IMR-90 (cell line): ENCODE results near the gene MTNR1B. TPM values are rescaled to one million over a fixed set of nuclear protein-coding genes. Genes with fewer than 3 reads are reported as not detected.

Source experiments
- ATAC-seq: fragments of 200-7000 bp; cut with Tn5 transposase; 2 replicates; pipeline ENCODE4 v1.9.1; 2020; ENCODE audit warnings: low read depth, mild to moderate bottlenecking, moderate library complexity
- BruUV-seq: library from RNA; stranded (reverse); fragments of 400-500 nt; replicated peaks from 2 replicates; lab custom pipeline; 2021; lab: Mats Ljungman, UMichigan
- CTCF ChIA-PET: fragments of 300-600 bp; formaldehyde crosslinking; extraction: SDS; loops from one replicate; lab custom pipeline; 2021; ENCODE audit warnings: antibody characterized with exemption; lab: Yijun Ruan, JAX
- POLR2A ChIA-PET: fragments of 300-600 bp; sonication (Branson Sonifier 250); formaldehyde crosslinking; loops from one replicate; lab custom pipeline; 2022; ENCODE audit warnings: antibody characterized with exemption; ENCODE audit not compliant: unreplicated experiment; lab: Charles Lee
- DNase-seq: peaks from one replicate; pipeline ENCODE4 v3.0.0; 2013
- H2AFZ ChIP-seq: replicated peaks from 2 replicates; pipeline ENCODE3; 2013; ENCODE audit warnings: low read length, mild to moderate bottlenecking; ENCODE audit not compliant: poor library complexity
- H2AK5ac ChIP-seq: 2 replicates; pipeline ENCODE4 v1.6.1; 2013; ENCODE audit warnings: low read depth, low read length, inconsistent platforms
- H2AK9ac ChIP-seq: replicated peaks from 2 replicates; pipeline ENCODE3; 2013; ENCODE audit warnings: mild to moderate bottlenecking, low read depth, low read length, moderate library complexity; ENCODE audit not compliant: poor library complexity
- H2BK120ac ChIP-seq: 2 replicates; pipeline ENCODE4 v1.6.1; 2013; ENCODE audit warnings: low read depth, low read length, inconsistent platforms
- H2BK15ac ChIP-seq: 3 replicates; pipeline ENCODE4 v1.6.1; 2013; ENCODE audit warnings: low read depth, low read length, inconsistent platforms
- H2BK20ac ChIP-seq: 2 replicates; pipeline ENCODE4 v1.6.1; 2013; ENCODE audit warnings: low read depth, mild to moderate bottlenecking, inconsistent platforms, low read length, moderate library complexity
- H2BK5ac ChIP-seq: 2 replicates; pipeline ENCODE4 v1.6.1; 2013; ENCODE audit warnings: mild to moderate bottlenecking, low read depth, low read length, inconsistent platforms; ENCODE audit not compliant: poor library complexity, severe bottlenecking
- H3K14ac ChIP-seq: replicated peaks from 2 replicates; pipeline ENCODE4 v1.6.1; 2013; ENCODE audit warnings: low read depth, low read length, inconsistent platforms
- H3K18ac ChIP-seq: 2 replicates; pipeline ENCODE4 v1.6.1; 2013; ENCODE audit warnings: low read depth, low read length, control low read depth
- H3K23ac ChIP-seq: 2 replicates; pipeline ENCODE4 v1.6.1; 2013; ENCODE audit warnings: low read depth, low read length, inconsistent platforms
- H3K27ac ChIP-seq: 2 replicates; pipeline ENCODE4 v1.5.1; 2013; ENCODE audit warnings: mild to moderate bottlenecking, control low read depth, low read length; ENCODE audit not compliant: insufficient read depth
- H3K27me3 ChIP-seq: 2 replicates; pipeline ENCODE4 v1.6.1; 2013; ENCODE audit warnings: low read length; ENCODE audit not compliant: control insufficient read depth, insufficient read depth
- H3K36me3 ChIP-seq: 2 replicates; pipeline ENCODE4 v1.6.1; 2013; ENCODE audit warnings: low read length, mixed read lengths; ENCODE audit not compliant: control insufficient read depth, insufficient read depth
- H3K4ac ChIP-seq: 2 replicates; pipeline ENCODE4 v1.6.1; 2013; ENCODE audit warnings: low read depth, low read length, inconsistent platforms
- H3K4me1 ChIP-seq: 2 replicates; pipeline ENCODE4 v1.6.1; 2013; ENCODE audit warnings: low read length, mixed read lengths; ENCODE audit not compliant: control insufficient read depth, insufficient read depth
- H3K4me2 ChIP-seq: 2 replicates; pipeline ENCODE4 v1.6.1; 2013; ENCODE audit warnings: low read depth, mild to moderate bottlenecking, control low read depth, low read length, moderate library complexity
- H3K4me3 ChIP-seq: 2 replicates; pipeline ENCODE4 v1.5.1; 2013; ENCODE audit warnings: low read depth, mild to moderate bottlenecking, control low read depth, low read length, moderate library complexity; ENCODE audit not compliant: insufficient read depth
- H3K56ac ChIP-seq: 2 replicates; pipeline ENCODE4 v1.6.1; 2013; ENCODE audit warnings: low read length, inconsistent platforms; ENCODE audit not compliant: insufficient read depth; ENCODE audit errors: extremely low read depth
- H3K79me1 ChIP-seq, 2 experiments: 2 replicates each; pipeline ENCODE4 v1.6.1; 2013; ENCODE audit warnings: low read length in 2 of 2, inconsistent platforms in 1 of 2, low read depth in 1 of 2
- H3K9ac ChIP-seq: 2 replicates; pipeline ENCODE4 v1.6.1; 2013; ENCODE audit warnings: low read depth, low read length, control low read depth
- H3K9me1 ChIP-seq: 2 replicates; pipeline ENCODE4 v1.6.1; 2013; ENCODE audit warnings: low read length, inconsistent platforms; ENCODE audit not compliant: insufficient read depth
- H3K9me3 ChIP-seq: 2 replicates; pipeline ENCODE4 v1.6.1; 2013; ENCODE audit warnings: low read length; ENCODE audit not compliant: control insufficient read depth, insufficient read depth
- H4K20me1 ChIP-seq: 2 replicates; pipeline ENCODE4 v1.6.1; 2013; ENCODE audit warnings: low read length, inconsistent platforms; ENCODE audit not compliant: insufficient read depth
- H4K5ac ChIP-seq: 2 replicates; pipeline ENCODE4 v1.6.1; 2013; ENCODE audit warnings: mild to moderate bottlenecking, low read depth, low read length, control low read depth
- H4K8ac ChIP-seq, 2 experiments: 2 replicates each; pipeline ENCODE4 v1.6.1; 2013; ENCODE audit warnings: low read depth in 2 of 2, low read length in 2 of 2, control low read depth in 1 of 2, inconsistent platforms in 1 of 2
- H4K91ac ChIP-seq: 2 replicates; pipeline ENCODE4 v1.6.1; 2013; ENCODE audit warnings: low read depth, low read length, inconsistent platforms; ENCODE audit not compliant: insufficient read depth
- BHLHE40 ChIP-seq: fragments of 150-350 bp; IDR thresholded peaks from 2 replicates; pipeline ENCODE4 v1.6.1; 2016; ENCODE audit warnings: mild to moderate bottlenecking, low read depth, low read length
- CEBPB ChIP-seq: IDR thresholded peaks from 2 replicates; pipeline ENCODE4 v1.6.1; 2012; ENCODE audit warnings: low read depth, low read length, improper control_type of control experiment
- CHD1 ChIP-seq: IDR thresholded peaks from 2 replicates; pipeline ENCODE4 v1.6.1; 2012; ENCODE audit warnings: low read depth, low read length, improper control_type of control experiment
- FOS ChIP-seq: fragments of 150-350 bp; IDR thresholded peaks from 2 replicates; pipeline ENCODE4 v1.6.1; 2016; ENCODE audit warnings: low read depth, low read length
- MAFK ChIP-seq: IDR thresholded peaks from 2 replicates; pipeline ENCODE4 v1.6.1; 2012; ENCODE audit warnings: low read depth, low read length, improper control_type of control experiment
- MAZ ChIP-seq: IDR thresholded peaks from 2 replicates; pipeline ENCODE4 v1.6.1; 2012; ENCODE audit warnings: low read depth, mild to moderate bottlenecking, low read length, improper control_type of control experiment, moderate library complexity, borderline replicate concordance
- MXI1 ChIP-seq: IDR thresholded peaks from 2 replicates; pipeline ENCODE4 v1.6.1; 2012; ENCODE audit warnings: low read depth, mild to moderate bottlenecking, low read length, moderate library complexity, borderline replicate concordance
- NFE2L2 ChIP-seq: fragments of 150-350 bp; IDR thresholded peaks from 2 replicates; pipeline ENCODE4 v1.6.1; 2016; ENCODE audit warnings: low read depth, mild to moderate bottlenecking, low read length
- POLR2A ChIP-seq: IDR thresholded peaks from 2 replicates; pipeline ENCODE4 v1.6.1; 2012; ENCODE audit warnings: mild to moderate bottlenecking, low read depth, low read length
- RAD21 ChIP-seq: IDR thresholded peaks from 2 replicates; pipeline ENCODE4 v1.6.1; 2012; ENCODE audit warnings: low read length, improper control_type of control experiment
- RCOR1 ChIP-seq: IDR thresholded peaks from 2 replicates; pipeline ENCODE4 v1.6.1; 2012; ENCODE audit warnings: mild to moderate bottlenecking, low read length, improper control_type of control experiment; ENCODE audit not compliant: insufficient replicate concordance
- RFX5 ChIP-seq: IDR thresholded peaks from 2 replicates; pipeline ENCODE4 v1.8.0; 2012; ENCODE audit warnings: low read depth, mild to moderate bottlenecking, low read length, moderate library complexity
- SMC3 ChIP-seq: fragments of 150-350 bp; IDR thresholded peaks from 2 replicates; pipeline ENCODE4 v1.6.1; 2016; ENCODE audit warnings: low read depth, mild to moderate bottlenecking, antibody characterized with exemption, low read length, moderate library complexity
- WGBS, 2 experiments: methylation state at CpG; one replicate each; pipeline versions ENCODE4 v1.1.5 to v1.1.7; 2013; ENCODE audit warnings: missing lambda C conversion rate in 2 of 2; ENCODE audit not compliant: insufficient read length in 1 of 2; ENCODE audit errors: extremely low coverage in 2 of 2; 5-methylcytosine and 5-hydroxymethylcytosine counted together
- dilution Hi-C: fragments of 300-500 bp; cut with HindIII; formaldehyde crosslinking; loops from one replicate; pipeline ENCODE4 v1.14.3; 2018; ENCODE audit warnings: low sequenced_read_pairs; ENCODE audit not compliant: unreplicated experiment
- in situ Hi-C: fragments of 300-500 bp; cut with MboI; formaldehyde crosslinking; loops from 3 replicates; pipeline ENCODE4 v1.14.3; 2019; ENCODE audit warnings: low sequenced_read_pairs, inconsistent platforms, mixed read lengths
- intact Hi-C: fragments of 100-400 bp; cut with micrococcal nuclease; formaldehyde crosslinking; loops from 2 replicates; pipeline ENCODE4 v1.10.0; 2022
- polyA plus RNA-seq, 3 experiments: library from polyadenylated mRNA; depleted of rRNA; stranded (reverse); fragments of >200 nt; gene quantifications; 2 replicates each; pipeline ENCODE4 v1.2.3, GENCODE V29; 2012; ENCODE audit warnings: low replicate concordance in 1 of 3
- total RNA-seq: library from RNA; depleted of rRNA; stranded (reverse); fragments of >200 nt; gene quantifications from 2 replicates; pipeline ENCODE4 v1.2.3, GENCODE V29; 2012
- TF ChIP-seq, protein P1 (sequence below): fragments of 150-350 bp; IDR thresholded peaks from 2 replicates; pipeline ENCODE4 v1.6.1; 2016; ENCODE audit warnings: low read depth, mild to moderate bottlenecking, low read length, moderate library complexity, borderline replicate concordance
- TF ChIP-seq, protein P2 (sequence below): conservative IDR thresholded peaks from 2 replicates; pipeline ENCODE4 v1.5.1; 2012; ENCODE audit warnings: mild to moderate bottlenecking, low read depth, low read length, improper control_type of control experiment
- TF ChIP-seq, protein P3 (sequence below): fragments of 150-350 bp; IDR thresholded peaks from 2 replicates; pipeline ENCODE4 v1.6.1; 2017; ENCODE audit warnings: mild to moderate bottlenecking, antibody characterized with exemption, low read length, low read depth

The MTNR1B gene
- total and polyA plus RNA-seq, 2 of the 4 experiments (the other 2 are of a cell fraction), result under 0.01 to 0.07 TPM

DNA sequence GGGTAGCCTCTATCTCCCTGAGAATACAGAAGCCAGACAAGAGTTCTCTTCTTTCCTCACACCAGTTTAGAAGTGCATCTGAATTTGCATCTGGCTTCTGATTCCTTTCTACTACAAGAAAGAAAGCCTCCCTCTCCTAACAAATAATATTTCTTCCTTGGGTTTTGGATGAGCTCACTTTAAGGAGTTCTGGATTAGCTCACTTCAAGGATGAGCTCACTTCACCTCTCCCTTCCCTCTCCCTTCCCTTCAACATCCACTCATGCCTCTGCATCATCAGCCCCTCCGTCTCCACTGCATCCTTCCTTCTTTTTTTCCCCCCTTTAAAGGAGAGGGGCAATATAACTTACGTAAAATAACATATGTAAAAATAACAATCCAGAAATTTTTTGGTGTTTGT is 1.6 kb upstream of the MTNR1B start:
- no peak overlapping the region for H3K18ac ChIP-seq
- H3K79me1 ChIP-seq, result no peaks in the 10 kb centered on the region
- H3K4me1 ChIP-seq, result 0 out of 2 replicates have a peak, but pooled peaks cover 3% of the 10 kb centered on the region
- H3K9me3 ChIP-seq, result no peaks in the 10 kb centered on the region
- no peak overlapping the region for H3K14ac ChIP-seq
- no peak overlapping the region for H3K4ac ChIP-seq
- peak; percentile 31 for DNase-seq
- H4K20me1 ChIP-seq, result no peaks in the 10 kb centered on the region
- no peak for TF ChIP-seq MXI1
- TF ChIP-seq, protein P1, sequence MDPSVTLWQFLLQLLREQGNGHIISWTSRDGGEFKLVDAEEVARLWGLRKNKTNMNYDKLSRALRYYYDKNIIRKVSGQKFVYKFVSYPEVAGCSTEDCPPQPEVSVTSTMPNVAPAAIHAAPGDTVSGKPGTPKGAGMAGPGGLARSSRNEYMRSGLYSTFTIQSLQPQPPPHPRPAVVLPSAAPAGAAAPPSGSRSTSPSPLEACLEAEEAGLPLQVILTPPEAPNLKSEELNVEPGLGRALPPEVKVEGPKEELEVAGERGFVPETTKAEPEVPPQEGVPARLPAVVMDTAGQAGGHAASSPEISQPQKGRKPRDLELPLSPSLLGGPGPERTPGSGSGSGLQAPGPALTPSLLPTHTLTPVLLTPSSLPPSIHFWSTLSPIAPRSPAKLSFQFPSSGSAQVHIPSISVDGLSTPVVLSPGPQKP, result no peak
- no peak for TF ChIP-seq CHD1
- no peak for TF ChIP-seq FOS
- no peak for TF ChIP-seq RFX5
- TF ChIP-seq, protein P2, sequence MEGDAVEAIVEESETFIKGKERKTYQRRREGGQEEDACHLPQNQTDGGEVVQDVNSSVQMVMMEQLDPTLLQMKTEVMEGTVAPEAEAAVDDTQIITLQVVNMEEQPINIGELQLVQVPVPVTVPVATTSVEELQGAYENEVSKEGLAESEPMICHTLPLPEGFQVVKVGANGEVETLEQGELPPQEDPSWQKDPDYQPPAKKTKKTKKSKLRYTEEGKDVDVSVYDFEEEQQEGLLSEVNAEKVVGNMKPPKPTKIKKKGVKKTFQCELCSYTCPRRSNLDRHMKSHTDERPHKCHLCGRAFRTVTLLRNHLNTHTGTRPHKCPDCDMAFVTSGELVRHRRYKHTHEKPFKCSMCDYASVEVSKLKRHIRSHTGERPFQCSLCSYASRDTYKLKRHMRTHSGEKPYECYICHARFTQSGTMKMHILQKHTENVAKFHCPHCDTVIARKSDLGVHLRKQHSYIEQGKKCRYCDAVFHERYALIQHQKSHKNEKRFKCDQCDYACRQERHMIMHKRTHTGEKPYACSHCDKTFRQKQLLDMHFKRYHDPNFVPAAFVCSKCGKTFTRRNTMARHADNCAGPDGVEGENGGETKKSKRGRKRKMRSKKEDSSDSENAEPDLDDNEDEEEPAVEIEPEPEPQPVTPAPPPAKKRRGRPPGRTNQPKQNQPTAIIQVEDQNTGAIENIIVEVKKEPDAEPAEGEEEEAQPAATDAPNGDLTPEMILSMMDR, result no peak
- TF ChIP-seq RCOR1, result no peak
- TF ChIP-seq SMC3, result no peak
- no peak for TF ChIP-seq CEBPB
- no peak for TF ChIP-seq POLR2A
- TF ChIP-seq RAD21, result no peak
- TF ChIP-seq, protein P3, sequence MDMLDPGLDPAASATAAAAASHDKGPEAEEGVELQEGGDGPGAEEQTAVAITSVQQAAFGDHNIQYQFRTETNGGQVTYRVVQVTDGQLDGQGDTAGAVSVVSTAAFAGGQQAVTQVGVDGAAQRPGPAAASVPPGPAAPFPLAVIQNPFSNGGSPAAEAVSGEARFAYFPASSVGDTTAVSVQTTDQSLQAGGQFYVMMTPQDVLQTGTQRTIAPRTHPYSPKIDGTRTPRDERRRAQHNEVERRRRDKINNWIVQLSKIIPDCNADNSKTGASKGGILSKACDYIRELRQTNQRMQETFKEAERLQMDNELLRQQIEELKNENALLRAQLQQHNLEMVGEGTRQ, result no peak
- TF ChIP-seq MAFK, result no peak
- no peak for TF ChIP-seq MAZ
- no peak for TF ChIP-seq NFE2L2
- no peak for TF ChIP-seq BHLHE40
- ChIA-PET POLR2A (no interaction called here), CTCF (no interaction called here)
- no peak overlapping the region for H2BK15ac ChIP-seq
- no peak overlapping the region for H3K56ac ChIP-seq
- no peak overlapping the region for H3K23ac ChIP-seq
- no peak overlapping the region for H4K8ac ChIP-seq
- no peak overlapping the region for H3K9ac ChIP-seq
- intact Hi-C loops, result no loop called here
- H2AK5ac ChIP-seq, result no peak overlapping the region
- no peaks in the 10 kb centered on the region for H3K36me3 ChIP-seq
- H4K5ac ChIP-seq, result no peak overlapping the region
- H2BK20ac ChIP-seq, result no peak overlapping the region
- WGBS, 2 experiments, result no CpG with 5 or more reads among the region's 2 CpGs
- peaks cover 8% of the 10 kb centered on the region for H3K27me3 ChIP-seq
- no peak overlapping the region for H2BK5ac ChIP-seq
- no peak overlapping the region for H3K4me3 ChIP-seq
- BruUV-seq, result no TSS peak
- no peak overlapping the region for H2AFZ ChIP-seq
- no peak for ATAC-seq
- H4K91ac ChIP-seq, result no peak overlapping the region
- dilution Hi-C loops, result no loop called here
- peaks cover 3% of the 10 kb centered on the region; the same call in 1 of the 2 replicates for H3K9me1 ChIP-seq
- in situ Hi-C loops, result no loop called here
- no peak overlapping the region for H3K4me2 ChIP-seq
- no peak overlapping the region for H2BK120ac ChIP-seq
- no peak overlapping the region for H2AK9ac ChIP-seq
- no peak overlapping the region for H3K27ac ChIP-seq
